Ishikawa (cell line): ENCODE data around the gene KISS1R.

Experiments used
- CEBPB ChIP-seq: IDR thresholded peaks from 2 replicates; pipeline ENCODE4 v1.6.1; 2012
- CREB1 ChIP-seq: IDR thresholded peaks from 2 replicates; pipeline ENCODE4 v1.6.1; 2012; ENCODE audit warnings: low read depth
- EGR1 ChIP-seq: IDR thresholded peaks from 2 replicates; pipeline ENCODE4 v1.6.1; 2012
- EP300 ChIP-seq: IDR thresholded peaks from 2 replicates; pipeline ENCODE4 v1.6.1; 2012; ENCODE audit warnings: borderline replicate concordance
- FOXM1 ChIP-seq: IDR thresholded peaks from 2 replicates; pipeline ENCODE4 v1.6.1; 2012; ENCODE audit warnings: low read depth, borderline replicate concordance
- NFIC ChIP-seq: IDR thresholded peaks from 2 replicates; pipeline ENCODE4 v1.6.1; 2012
- RAD21 ChIP-seq: IDR thresholded peaks from 2 replicates; pipeline ENCODE4 v1.6.1; 2012; ENCODE audit warnings: low read depth
- TAF1 ChIP-seq: IDR thresholded peaks from 2 replicates; pipeline ENCODE4 v1.6.1; 2012; ENCODE audit warnings: low read depth, mild to moderate bottlenecking
- TCF12 ChIP-seq: IDR thresholded peaks from 2 replicates; pipeline ENCODE4 v1.6.1; 2012; ENCODE audit warnings: low read depth
- TEAD4 ChIP-seq: IDR thresholded peaks from 2 replicates; pipeline ENCODE4 v1.6.1; 2012
- YY1 ChIP-seq: IDR thresholded peaks from 2 replicates; pipeline ENCODE4 v1.6.1; 2012; ENCODE audit warnings: low read depth
- ZBTB7A ChIP-seq: IDR thresholded peaks from 2 replicates; pipeline ENCODE4 v1.6.1; 2012; ENCODE audit warnings: low read depth
- TF ChIP-seq, protein P1 (sequence below): IDR thresholded peaks from 2 replicates; pipeline ENCODE4 v1.6.1; 2012
- TF ChIP-seq, protein P2 (sequence below): IDR thresholded peaks from 2 replicates; pipeline ENCODE4 v1.6.1; 2012
- TF ChIP-seq, protein P3 (sequence below): IDR thresholded peaks from 2 replicates; pipeline ENCODE4 v1.6.1; 2012; ENCODE audit warnings: low read depth, mild to moderate bottlenecking

Gene KISS1R

DNA sequence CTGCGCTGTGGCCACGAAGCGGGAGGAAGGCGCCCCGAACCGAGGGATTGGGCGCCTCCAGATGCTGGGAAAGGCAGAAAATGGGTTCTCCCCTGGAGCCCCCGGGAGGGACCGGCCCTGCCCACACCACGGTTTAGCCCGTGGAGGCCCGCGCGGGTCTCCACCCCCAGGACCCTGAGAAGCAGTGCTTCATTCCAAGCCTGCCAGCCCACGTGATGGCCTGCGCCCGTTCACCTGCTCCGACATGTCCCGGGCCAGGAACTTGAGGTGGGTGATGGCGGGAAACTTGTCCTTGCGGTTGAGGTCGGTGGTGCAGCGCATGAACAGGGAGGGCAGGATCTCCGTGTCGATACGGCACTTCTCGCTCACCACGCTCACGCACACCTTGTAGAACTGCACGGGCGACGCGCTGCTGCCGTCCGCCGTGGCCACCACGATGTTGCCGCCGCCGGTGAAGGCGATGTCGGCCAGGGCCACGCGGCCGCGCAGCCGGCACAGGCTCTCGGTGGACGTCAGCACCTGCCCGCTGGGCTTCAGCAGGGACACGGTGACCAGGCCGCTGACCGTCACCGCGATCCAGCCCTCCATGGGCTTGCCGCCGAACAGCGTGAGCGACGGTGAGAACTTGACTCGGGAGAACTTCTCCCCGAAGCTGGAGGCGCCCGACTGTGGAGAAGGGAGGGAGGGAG is 31.5 kb upstream of the KISS1R start:
- TF ChIP-seq EP300 (no peak), CREB1 (no peak), TAF1 (no peak), TEAD4 (no peak), RAD21 (no peak), YY1 (no peak), ZBTB7A (no peak), EGR1 (no peak), NFIC (no peak), CEBPB (no peak), TCF12 (no peak), FOXM1 (no peak)
- TF ChIP-seq, protein P1, sequence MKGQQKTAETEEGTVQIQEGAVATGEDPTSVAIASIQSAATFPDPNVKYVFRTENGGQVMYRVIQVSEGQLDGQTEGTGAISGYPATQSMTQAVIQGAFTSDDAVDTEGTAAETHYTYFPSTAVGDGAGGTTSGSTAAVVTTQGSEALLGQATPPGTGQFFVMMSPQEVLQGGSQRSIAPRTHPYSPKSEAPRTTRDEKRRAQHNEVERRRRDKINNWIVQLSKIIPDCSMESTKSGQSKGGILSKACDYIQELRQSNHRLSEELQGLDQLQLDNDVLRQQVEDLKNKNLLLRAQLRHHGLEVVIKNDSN, result no peak
- TF ChIP-seq, protein P2, sequence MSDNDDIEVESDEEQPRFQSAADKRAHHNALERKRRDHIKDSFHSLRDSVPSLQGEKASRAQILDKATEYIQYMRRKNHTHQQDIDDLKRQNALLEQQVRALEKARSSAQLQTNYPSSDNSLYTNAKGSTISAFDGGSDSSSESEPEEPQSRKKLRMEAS, result no peak
- TF ChIP-seq, protein P3, sequence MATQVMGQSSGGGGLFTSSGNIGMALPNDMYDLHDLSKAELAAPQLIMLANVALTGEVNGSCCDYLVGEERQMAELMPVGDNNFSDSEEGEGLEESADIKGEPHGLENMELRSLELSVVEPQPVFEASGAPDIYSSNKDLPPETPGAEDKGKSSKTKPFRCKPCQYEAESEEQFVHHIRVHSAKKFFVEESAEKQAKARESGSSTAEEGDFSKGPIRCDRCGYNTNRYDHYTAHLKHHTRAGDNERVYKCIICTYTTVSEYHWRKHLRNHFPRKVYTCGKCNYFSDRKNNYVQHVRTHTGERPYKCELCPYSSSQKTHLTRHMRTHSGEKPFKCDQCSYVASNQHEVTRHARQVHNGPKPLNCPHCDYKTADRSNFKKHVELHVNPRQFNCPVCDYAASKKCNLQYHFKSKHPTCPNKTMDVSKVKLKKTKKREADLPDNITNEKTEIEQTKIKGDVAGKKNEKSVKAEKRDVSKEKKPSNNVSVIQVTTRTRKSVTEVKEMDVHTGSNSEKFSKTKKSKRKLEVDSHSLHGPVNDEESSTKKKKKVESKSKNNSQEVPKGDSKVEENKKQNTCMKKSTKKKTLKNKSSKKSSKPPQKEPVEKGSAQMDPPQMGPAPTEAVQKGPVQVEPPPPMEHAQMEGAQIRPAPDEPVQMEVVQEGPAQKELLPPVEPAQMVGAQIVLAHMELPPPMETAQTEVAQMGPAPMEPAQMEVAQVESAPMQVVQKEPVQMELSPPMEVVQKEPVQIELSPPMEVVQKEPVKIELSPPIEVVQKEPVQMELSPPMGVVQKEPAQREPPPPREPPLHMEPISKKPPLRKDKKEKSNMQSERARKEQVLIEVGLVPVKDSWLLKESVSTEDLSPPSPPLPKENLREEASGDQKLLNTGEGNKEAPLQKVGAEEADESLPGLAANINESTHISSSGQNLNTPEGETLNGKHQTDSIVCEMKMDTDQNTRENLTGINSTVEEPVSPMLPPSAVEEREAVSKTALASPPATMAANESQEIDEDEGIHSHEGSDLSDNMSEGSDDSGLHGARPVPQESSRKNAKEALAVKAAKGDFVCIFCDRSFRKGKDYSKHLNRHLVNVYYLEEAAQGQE, result no peak

DNA sequence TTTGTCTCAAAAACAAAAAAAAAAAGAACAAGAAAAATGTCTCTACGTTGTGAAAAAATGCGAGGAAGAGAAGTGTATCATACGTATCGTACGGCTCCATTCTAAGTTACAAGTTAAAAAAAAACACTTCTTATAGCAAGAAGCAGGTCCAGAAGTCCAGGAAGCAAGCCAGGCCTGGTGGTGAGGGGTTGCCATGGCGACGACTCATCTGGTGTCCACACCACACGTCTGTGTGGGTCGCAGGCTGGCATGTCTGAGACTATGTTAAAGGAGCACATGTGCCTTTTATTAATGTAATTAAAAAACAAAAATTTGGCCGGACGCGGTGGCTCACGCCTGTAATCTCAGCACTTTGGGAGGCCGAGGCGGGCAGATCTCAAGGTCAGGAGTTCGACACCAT is 30.1 kb upstream of the KISS1R start:
- TF ChIP-seq CREB1, result no peak
- TF ChIP-seq, protein P3, result no peak
- TF ChIP-seq, protein P2, result no peak
- TF ChIP-seq TCF12, result no peak

DNA sequence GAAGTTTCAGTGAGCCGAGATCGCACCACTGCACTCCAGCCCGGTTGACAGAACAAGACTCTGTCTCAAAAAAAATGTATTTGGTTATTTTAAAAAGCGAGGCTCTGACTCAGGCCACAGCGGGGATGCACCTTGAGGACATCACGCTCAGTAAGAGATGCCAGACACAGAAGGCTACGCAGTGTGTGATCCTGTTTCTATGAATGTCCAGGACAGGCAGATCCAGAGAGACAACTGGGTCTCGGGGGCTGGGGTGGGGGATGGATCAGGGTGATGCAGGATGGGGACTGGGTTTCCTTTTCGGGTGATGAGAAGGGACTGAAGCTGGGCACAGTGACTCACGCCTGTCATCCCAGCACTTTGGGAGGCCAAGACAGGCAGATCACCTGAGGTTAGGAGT is 29.5 kb upstream of the KISS1R start:
- no peak for TF ChIP-seq CREB1
- no peak for TF ChIP-seq CEBPB
- TF ChIP-seq RAD21, result no peak
- no peak for TF ChIP-seq ZBTB7A

DNA sequence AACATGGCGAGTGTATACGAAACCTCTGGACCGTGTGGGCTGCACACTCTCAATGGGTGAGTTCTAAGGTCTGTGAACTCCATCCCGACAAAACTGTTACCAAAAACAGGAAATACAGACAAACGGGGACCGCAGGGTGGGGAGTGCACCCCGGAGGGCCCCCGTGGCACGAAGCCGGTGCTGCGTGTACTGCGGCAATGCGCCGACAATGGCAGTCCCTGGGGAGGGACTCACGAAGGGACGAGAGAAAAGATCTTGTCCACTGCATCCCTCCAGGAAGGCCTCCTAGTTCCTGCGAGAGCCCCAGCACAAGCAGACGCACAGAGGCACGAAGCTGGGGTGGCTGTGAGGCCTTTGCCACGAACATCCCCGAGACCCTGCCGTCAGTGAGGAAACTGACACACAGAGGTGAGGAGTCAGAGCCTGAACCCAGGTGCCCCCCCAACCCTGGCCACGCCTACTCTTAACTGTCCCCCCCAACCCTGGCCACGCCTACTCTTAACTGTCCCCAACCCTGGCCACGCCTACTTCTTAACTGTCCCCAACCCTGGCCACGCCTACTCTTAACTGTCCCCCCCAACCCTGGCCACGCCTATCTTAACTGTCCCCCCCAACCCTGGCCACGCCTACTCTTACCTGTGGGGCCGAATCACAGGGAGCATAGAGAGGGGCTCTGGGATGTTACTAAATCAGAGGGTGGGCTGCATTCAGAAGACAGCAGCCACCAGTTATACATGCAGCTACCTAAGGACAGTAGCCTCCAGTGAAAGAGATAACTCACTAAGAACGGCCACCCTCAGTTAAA is 28.4 kb upstream of the KISS1R start:
- TF ChIP-seq ZBTB7A (no peak), RAD21 (no peak), TEAD4 (no peak), CREB1 (no peak), NFIC (no peak), TAF1 (no peak), TCF12 (no peak)
- TF ChIP-seq, protein P3, result no peak
- TF ChIP-seq, protein P2, result no peak
